ENCODE measurements around the gene SPTA1.

SPTA1 gene

DNA sequence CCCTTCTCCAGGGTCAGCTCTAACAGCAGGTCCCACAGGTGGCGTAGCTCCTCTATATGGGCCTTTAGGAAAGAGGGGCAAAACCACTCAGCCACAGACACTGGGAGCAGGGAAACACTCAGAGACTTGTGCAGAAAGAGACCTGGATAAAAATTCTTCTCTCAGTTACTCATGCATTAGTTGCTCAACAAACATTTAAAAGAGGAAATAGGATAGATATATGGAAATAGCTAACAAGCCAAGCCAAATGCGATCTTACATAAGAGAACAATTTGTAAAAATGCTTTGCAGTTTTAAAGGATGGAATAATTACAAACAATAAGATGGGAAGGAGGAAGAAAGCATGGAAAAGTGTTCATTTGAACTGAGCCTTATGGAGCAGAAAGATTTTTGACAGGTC lies 4.9 kb downstream of the SPTA1 start:
- DNase-seq, result no peak

- no peak for DNase-seq
Measured at GRCh38 chr1:158679289-158679688, 7.2 kb downstream of the SPTA1 start.

DNA sequence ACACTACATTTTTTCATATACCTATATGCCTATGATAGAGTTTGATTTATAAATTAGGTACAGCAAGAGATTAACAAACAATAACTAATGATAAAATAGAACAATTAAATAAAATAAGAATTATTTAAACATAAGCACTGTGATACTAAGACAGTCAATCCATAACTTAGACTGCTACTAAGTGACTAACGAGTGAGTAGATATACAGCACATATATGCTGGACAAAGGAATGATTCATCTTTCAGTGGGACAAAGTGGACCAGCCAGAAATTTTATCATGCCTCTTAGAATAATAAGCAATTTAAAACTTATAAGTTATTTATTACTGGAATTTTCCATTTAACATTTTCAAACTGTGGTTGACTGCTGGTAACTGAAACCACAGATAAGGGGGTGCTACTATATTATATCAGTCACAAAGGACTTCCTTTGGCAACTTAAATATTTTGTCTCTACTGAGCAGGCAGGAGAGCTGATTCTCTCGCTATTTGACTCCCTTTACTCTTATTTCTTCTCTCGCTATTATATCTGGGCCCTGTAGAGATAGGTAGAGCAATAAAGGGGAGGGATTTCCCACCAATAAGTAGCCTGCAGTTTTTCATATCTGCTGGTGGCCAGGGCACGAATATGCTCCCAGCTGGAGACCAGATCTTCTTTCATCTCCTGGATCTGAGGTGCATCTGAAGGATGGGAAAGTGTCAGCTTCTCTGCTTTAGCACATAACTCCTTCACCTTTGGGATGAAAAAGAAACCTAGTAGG lies 10.8 kb downstream of the SPTA1 start:
- DNase-seq, result no peak

- no peak for DNase-seq
Measured at GRCh38 chr1:158674302-158674701, 12.2 kb downstream of the SPTA1 start.

DNA sequence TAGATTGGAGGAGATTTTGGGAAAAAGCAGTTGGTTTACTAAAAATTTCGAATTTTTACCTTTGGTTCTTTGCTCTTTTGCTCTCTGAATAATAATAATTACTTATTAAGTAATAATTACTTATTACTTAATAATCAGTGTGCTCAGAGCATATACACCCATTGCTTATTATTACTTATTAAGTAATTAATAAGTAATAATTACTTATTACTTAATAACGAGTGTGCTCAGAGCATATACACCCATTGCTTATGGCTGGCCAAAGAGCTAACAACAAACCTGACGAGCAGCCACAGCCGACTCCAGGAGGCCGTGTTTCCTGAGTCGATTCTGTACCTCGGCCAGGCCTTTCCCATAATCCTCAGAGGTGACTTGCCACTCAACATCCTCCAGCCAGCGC lies 20.5 kb downstream of the SPTA1 start:
- DNase-seq, result no peak

- no peak for DNase-seq
Measured at GRCh38 chr1:158654571-158654970, 31.9 kb downstream of the SPTA1 start.

- DNase-seq, result no peak
Measured at GRCh38 chr1:158654086-158654485, 32.4 kb downstream of the SPTA1 start.

GRCh38 chr1:158652721-158653334 lies 33.7 kb downstream of the SPTA1 start:
- no peak for DNase-seq

DNA sequence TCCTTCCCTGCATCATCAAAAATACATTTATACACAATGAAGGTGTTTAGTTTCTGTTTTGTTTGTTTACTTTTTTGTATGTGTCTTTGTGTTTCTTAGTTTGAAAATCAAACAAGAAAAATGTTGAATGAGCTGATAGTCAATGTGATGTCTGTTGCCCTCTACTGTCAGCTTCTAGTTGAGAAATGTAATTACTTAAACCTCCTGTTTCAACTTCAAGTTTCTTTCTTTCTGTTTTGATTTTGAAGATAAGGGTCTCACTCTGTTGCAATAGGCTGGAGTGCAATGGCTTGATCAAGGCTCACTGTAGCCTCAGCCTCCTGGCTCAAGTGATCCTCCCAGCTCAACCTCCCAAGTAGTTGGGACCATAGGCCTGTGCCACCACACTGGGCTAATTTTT lies 37.5 kb downstream of the SPTA1 start:
- DNase-seq, result no peak

DNA sequence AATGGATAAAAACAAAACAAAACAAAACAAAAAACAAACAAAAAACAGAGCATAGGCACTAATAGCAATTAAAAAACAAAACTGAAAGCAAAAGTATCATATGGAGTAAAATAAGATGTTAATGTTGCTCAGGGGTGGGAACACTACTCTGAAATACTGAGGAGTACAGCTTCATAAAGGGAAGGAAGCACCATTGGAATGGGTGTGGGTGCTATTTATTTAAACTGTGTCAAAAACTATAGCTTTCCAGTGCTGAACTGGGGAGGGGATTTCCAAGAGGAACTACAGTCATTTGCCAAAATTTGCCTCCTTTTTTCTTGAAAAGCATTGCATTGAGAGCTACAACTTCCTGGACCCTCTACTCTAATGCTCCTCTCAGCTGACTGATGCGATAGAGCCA lies 40.0 kb downstream of the SPTA1 start:
- no peak for DNase-seq

GRCh38 chr1:158644449-158644848 lies 42.1 kb downstream of the SPTA1 start:
- DNase-seq, result no peak

- no peak for DNase-seq
Measured at GRCh38 chr1:158638904-158639303, 47.6 kb downstream of the SPTA1 start.

GRCh38 chr1:158638146-158638545 lies 48.4 kb downstream of the SPTA1 start:
- DNase-seq, result no peak

GRCh38 chr1:158613764-158614163 lies 72.8 kb downstream of the SPTA1 start:
- DNase-seq, result no peak

DNA sequence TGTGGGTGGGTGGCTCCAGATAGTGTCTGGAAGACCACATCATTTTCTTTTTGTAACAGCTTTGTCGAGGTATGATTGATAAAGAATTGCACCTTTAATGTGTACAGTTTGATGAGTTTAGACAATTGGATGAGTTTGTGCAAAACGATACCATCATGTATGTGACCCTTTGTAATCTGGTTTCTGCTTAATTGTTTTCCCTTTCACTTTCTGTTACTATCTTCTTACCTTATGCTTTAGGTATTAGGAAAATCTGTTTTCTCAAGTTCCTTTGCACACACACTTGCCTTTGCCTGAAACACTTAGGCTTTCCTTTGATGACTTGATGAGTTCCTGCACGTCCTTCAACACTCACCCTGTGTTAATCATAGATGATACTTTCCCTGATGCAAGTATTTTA lies 74.6 kb downstream of the SPTA1 start:
- DNase-seq, result no peak

DNA sequence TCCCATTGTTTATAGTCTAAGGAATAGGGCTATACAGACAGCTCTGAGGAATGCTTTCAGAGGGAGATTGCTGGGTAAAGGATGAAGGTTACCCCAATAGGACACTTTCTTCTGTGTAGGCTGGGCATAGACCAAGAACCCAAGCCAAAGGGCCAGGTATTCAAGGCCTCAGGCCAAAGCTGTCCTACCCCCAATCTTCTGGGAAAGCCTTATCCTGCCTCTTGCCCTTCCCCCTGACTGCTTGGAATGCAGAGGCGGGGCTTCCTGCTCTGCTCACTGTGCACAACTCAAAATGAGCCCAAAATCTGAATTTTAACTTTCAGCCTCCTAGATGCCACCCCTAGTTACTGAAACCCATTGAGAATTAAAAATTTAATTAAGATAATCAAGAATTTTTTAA lies 79.2 kb downstream of the SPTA1 start:
- DNase-seq, result no peak

DNA sequence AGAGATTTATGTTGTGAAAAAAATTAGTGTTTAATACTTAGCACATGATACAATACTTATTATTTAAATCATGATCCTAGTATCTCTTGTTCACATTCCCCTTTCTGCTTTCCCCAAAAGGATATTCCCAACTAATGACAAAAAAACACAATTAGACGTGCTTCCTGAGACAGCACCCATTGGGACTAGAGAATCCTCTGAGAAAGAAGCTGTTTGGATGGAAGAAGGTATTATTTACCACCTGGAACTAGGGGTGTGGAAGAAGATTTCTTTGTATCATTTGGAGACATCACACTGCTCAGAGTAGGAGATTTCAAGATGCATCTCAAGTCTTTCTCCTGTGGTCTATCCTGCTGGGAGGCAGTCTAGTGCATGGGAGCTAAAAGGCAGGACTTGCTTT lies 81.5 kb downstream of the SPTA1 start, which contains the start of gene OR10Z1:
Gene OR10Z1 (plus strand): TSS at position 301 of the 400 bp plus-strand sequence. CDS start 1,171 bp downstream, outside the sequence.
- DNase-seq, result no peak

GRCh38 chr1:158600735-158601134 lies 85.8 kb downstream of the SPTA1 start:
- DNase-seq, result no peak

DNA sequence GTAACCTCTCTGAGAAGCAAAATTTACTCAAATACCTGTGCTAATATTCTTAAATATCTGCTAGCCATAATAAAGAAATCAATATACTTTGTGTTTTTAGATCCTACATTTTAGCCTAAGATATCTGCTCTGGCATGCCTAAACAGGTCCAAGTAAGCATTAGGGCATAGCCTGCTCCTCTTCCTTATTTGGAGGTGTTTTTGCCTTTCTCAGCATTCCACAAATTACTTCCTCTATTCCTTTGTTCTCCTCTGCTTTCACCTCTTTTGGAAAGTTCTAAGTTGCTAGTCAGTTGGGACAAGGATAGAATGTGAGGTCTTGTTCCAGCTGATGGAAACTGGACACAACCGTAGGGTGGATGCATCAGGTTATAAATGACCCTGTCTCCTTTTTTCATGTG lies 99.6 kb downstream of the SPTA1 start:
- DNase-seq, result no peak

DNA sequence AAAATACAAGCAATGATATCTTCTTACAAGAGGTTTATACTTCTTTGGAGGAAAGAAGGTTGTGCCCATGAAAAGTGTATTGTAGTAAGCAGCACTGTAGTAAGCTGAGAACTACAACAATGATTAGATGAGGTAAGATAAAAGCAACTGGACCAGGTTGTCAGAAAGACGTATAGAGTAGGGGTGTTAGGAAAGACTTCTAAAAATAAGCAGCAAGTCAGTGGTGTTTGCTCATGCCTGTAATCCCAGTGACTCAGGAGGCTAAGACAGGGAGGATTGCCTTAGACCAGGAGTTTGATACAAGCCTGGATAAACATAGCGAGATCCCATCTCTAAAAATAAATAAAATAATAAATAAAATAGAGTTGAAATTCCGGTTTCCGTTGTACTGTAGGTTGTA lies 102.6 kb downstream of the SPTA1 start:
- DNase-seq, result no peak

DNA sequence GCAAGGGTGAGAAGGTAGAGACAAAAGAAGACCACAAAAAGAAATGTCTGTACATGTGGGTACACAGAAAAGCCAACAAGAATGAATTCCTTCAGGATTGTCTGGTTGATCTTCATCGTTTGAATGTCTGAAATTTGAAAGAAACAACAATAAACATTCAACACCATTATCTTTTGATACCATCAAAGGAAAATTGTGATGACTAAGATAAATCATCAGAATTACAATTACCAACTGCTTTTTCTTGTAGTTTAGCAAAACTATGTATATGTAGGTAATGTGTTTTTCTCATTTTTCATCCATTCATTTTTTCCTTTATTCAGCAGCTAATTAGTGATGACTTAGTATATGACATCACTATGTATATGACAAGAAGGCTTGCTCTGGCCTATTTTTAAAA lies 106.8 kb downstream of the SPTA1 start, which contains the start of gene OR10X1:
Gene OR10X1 (minus strand): TSS at position 167 of the 400 bp plus-strand sequence. CDS start 0 bp downstream, at position 167.
- DNase-seq, result no peak

- no peak for DNase-seq
Measured at GRCh38 chr1:158577561-158577960, 109.0 kb downstream of the SPTA1 start.

DNA sequence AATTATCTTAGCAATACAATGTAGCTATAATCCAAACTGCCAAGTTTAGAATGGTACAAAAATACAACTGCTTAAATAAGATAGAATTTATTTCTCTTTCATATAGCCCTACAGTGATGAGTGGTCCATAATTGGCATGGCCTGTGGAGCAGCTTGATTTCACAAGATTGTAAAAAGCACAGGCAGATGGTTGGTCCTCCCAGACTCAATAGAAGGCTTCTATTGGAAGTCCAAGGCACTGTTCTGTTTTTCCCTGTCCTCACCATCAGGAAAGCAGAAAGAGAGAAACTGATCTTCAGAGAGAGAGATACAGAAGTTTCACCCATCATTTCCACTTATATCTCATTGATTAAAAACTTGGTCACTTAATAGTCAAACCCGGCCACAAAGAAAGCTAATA lies 114.3 kb downstream of the SPTA1 start:
- DNase-seq, result no peak

GRCh38 chr1:158570480-158570879 lies 116.0 kb downstream of the SPTA1 start, which contains the start of gene OR6P1:
TSS of gene OR6P1 (minus strand) at chr1:158570580. CDS start at chr1:158563604, 6,976 bp downstream.
- no peak for DNase-seq

Data from NCI-H1417 treated with DMSO at 0.1 percent for 48 hours (cell line).